ENCODE results near the gene DNM1L. TPM values are rescaled to one million over a fixed set of nuclear protein-coding genes. Genes with fewer than 3 reads are reported as not detected.

Gene DNM1L
- total and polyA plus RNA-seq, 9 of the 15 experiments (the other 6 are each of a cell fraction or from before 2014, with no cell fraction given), result 24.1 to 82.8 (median 61.5) TPM

DNA sequence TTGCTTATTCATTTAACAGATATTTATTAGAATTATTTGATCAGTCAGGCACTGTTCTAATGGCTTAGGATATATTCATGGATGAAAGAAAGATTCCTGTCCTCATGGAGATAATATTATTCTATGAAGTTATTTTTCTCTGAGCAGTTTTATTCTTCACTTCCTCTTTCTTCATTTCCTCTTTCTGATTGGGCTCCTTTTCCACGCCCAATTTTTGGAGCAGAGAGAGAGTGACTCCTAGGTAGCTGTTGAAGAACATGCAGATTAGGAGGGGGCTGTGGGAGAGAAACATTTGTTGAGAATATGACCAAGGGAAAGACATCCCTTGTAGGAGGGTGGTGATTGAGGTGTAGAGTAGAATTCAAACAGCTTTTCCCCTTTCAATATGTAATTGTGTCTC, 82.6 kb downstream of the DNM1L start:
- TF ChIP-seq ZNF165 (CRISPR knock-in tag; IDR thresholded peaks at IDR 0.05; ENCODE audit: borderline replicate concordance) (no peak), CREBBP (IDR thresholded peaks at IDR 0.05; ENCODE audit: low read depth, low read length) (no peak), SPI1 (IDR thresholded peaks at IDR 0.05; ENCODE audit: borderline replicate concordance, low read depth, low read length) (peak; percentile 98), CBFA2T3 (IDR thresholded peaks at IDR 0.05) (no peak), XRCC3 (IDR thresholded peaks at IDR 0.05) (no peak)
- TF ChIP-seq, protein P1, sequence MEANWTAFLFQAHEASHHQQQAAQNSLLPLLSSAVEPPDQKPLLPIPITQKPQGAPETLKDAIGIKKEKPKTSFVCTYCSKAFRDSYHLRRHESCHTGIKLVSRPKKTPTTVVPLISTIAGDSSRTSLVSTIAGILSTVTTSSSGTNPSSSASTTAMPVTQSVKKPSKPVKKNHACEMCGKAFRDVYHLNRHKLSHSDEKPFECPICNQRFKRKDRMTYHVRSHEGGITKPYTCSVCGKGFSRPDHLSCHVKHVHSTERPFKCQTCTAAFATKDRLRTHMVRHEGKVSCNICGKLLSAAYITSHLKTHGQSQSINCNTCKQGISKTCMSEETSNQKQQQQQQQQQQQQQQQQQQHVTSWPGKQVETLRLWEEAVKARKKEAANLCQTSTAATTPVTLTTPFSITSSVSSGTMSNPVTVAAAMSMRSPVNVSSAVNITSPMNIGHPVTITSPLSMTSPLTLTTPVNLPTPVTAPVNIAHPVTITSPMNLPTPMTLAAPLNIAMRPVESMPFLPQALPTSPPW (CRISPR knock-in tag; IDR thresholded peaks at IDR 0.05), result peak; percentile 28; the same call in 1 of the 2 replicates
- TF ChIP-seq, protein P2, sequence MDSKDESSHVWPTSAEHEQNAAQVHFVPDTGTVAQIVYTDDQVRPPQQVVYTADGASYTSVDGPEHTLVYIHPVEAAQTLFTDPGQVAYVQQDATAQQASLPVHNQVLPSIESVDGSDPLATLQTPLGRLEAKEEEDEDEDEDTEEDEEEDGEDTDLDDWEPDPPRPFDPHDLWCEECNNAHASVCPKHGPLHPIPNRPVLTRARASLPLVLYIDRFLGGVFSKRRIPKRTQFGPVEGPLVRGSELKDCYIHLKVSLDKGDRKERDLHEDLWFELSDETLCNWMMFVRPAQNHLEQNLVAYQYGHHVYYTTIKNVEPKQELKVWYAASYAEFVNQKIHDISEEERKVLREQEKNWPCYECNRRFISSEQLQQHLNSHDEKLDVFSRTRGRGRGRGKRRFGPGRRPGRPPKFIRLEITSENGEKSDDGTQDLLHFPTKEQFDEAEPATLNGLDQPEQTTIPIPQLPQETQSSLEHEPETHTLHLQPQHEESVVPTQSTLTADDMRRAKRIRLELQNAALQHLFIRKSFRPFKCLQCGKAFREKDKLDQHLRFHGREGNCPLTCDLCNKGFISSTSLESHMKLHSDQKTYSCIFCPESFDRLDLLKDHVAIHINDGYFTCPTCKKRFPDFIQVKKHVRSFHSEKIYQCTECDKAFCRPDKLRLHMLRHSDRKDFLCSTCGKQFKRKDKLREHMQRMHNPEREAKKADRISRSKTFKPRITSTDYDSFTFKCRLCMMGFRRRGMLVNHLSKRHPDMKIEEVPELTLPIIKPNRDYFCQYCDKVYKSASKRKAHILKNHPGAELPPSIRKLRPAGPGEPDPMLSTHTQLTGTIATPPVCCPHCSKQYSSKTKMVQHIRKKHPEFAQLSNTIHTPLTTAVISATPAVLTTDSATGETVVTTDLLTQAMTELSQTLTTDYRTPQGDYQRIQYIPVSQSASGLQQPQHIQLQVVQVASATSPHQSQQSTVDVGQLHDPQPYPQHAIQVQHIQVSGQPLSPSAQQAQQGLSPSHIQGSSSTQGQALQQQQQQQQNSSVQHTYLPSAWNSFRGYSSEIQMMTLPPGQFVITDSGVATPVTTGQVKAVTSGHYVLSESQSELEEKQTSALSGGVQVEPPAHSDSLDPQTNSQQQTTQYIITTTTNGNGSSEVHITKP (IDR thresholded peaks at IDR 0.05; ENCODE audit: partially characterized antibody), result peak; percentile 61
- Histone ChIP-seq H3K4me2 (ENCODE audit: insufficient read depth, low read length) (no peak overlapping the region), H3K79me2 (ENCODE audit: control insufficient read depth, insufficient read depth, low read length) (no peaks in the 10 kb centered on the region), H3K9ac (ENCODE audit: insufficient read depth in 1 of 2, low read depth in 2 of 2, low read length in 2 of 2) (no peak overlapping the region), H3K36me3 (ENCODE audit: control insufficient read depth, insufficient read depth, low read length) (no peaks in the 10 kb centered on the region), H3K9me1 (ENCODE audit: control insufficient read depth, insufficient read depth, low read length) (no peaks in the 10 kb centered on the region), H3K27ac (ENCODE audit: extremely low read depth, low read depth, low read length) (no peak overlapping the region), H3K27me3 (ENCODE audit: control insufficient read depth in 2 of 2, insufficient read depth in 2 of 2, low read length in 2 of 2) (no peaks in the 10 kb centered on the region), H4K20me1 (replicated peaks; ENCODE audit: control insufficient read depth, insufficient read depth, low read length) (no peaks in the 10 kb centered on the region), H3K4me1 (replicated peaks in 1 of 2; ENCODE audit: control insufficient read depth in 2 of 2, insufficient read depth in 2 of 2, low read length in 2 of 2) (no peaks in the 10 kb centered on the region), H3K4me3 (no peak overlapping the region), H3K9me3 (replicated peaks; ENCODE audit: control insufficient read depth, insufficient read depth, low read depth, low read length) (no peaks in the 10 kb centered on the region), H2AFZ (ENCODE audit: low read depth, low read length) (peak overlapping the region; percentile 23)
- no TSS peak for BruUV-seq (replicated peaks)
- WGBS (ENCODE audit: insufficient coverage, low coverage, missing lambda C conversion rate), result 0% methylated on average over 1 of the region's 1 CpG
- CTCF ChIA-PET (ENCODE audit: low intra/inter-chr PET ratio), result no interaction called here
- ATAC-seq, result peak; percentile 68; the same call in 2 of the 3 replicates
- intact Hi-C loops (cut with micrococcal nuclease) (no loop called here), in situ Hi-C loops (cut with MboI) (loop anchor here (5.0 kb wide), 1 partner anchor 181 kb away; no protein-coding TSS in a partner anchor)
- POLR2A ChIA-PET, result interaction anchor here (0.5 to 1.3 kb wide), 2 partner anchors 20 to 1497 kb away, joined by 3 to 4 read pairs; no protein-coding TSS in a partner anchor
- FAIRE-seq, result no peak
- DNase-seq (ENCODE audit: extremely low read depth in 1 of 4, low spot score in 3 of 4), result peak in 1 of 4 experiments; percentile 30
